GM10266 (cell line): Measurements from ENCODE around the gene TMEM205.
"Not testable (repeated sequence)": the region's sequence is repeated elsewhere in the genome, so short reads cannot be mapped to it uniquely, and the experiment has no call there.

Experiments
- DNase-seq: peaks from one replicate; pipeline ENCODE4 v3.0.0; 2012; ENCODE audit errors: extremely low spot score
- CTCF ChIP-seq: IDR thresholded peaks from 2 replicates; pipeline ENCODE4 v1.5.1; 2012; ENCODE audit warnings: mild to moderate bottlenecking, low read depth; ENCODE audit not compliant: control insufficient read depth, insufficient read depth; ENCODE audit errors: missing control alignments

Gene TMEM205

GRCh38 chr19:11359421-11359820 lies 13.4 kb upstream of the TMEM205 start:
- no peak for TF ChIP-seq CTCF
- DNase-seq = no peak

GRCh38 chr19:11356676-11357550 lies 10.8 kb upstream of the TMEM205 start:
- DNase-seq = no peak
- TF ChIP-seq CTCF = no peak

GRCh38 chr19:11356074-11356397 lies 10.0 kb upstream of the TMEM205 start:
- DNase-seq = no peak
- no peak for TF ChIP-seq CTCF

- TF ChIP-seq CTCF = no peak
- DNase-seq = peak; percentile 94
These were observed 9.3 kb upstream of the TMEM205 start, which contains the start of gene PLPPR2 for GRCh38 chr19:11355160-11356073. TSS of gene PLPPR2 (plus strand) at chr19:11355432. CDS start at chr19:11357674, 2,242 bp downstream.

- not testable (repeated sequence) for DNase-seq
These were observed 8.0 kb upstream of the TMEM205 start for GRCh38 chr19:11354102-11354501.

GRCh38 chr19:11349171-11349570 lies 3.1 kb upstream of the TMEM205 start:
- DNase-seq = no peak
- TF ChIP-seq CTCF = no peak

- DNase-seq = no peak
- no peak for TF ChIP-seq CTCF
These were observed 1.5 kb upstream of the TMEM205 start for GRCh38 chr19:11347546-11348039.
